GM18870 (cell line): ENCODE data around the gene TSKU.
"Not testable (repeated sequence)": the region's sequence is repeated elsewhere in the genome, so short reads cannot be mapped to it uniquely, and the experiment has no call there.

ENCODE experiments used
- ATAC-seq: cut with Tn5 transposase; IDR thresholded peaks from one replicate; pipeline ENCODE4 v1.9.1; 2021; ENCODE audit warnings: moderate library complexity; ENCODE audit not compliant: unreplicated experiment

The TSKU gene

DNA sequence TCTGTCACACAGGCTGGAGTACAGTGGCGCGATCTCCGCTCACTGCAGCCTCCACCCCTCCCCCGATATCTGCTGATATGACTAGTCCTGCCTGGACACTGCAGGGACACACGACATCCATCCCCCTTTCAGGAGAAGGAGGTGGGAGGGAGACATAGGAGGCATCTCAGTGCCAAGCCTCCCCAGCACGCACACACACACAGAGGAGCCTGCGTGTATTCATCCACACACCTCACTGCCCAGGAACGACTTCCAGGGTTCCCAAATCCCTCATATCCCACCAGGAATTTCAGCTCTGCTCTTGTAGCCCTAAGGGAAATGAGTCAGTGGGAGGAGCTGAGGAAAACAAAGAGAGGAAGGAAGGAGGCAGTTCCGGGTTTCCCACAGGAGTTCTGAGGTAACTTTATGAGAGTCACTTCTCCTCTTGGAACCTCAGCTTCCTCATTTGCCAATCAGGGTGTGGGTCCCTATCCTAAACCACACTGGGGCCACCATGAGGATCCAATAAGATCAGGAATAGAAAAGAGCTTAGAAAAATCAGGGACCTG lies 40.4 kb downstream of the TSKU start:
- ATAC-seq, result no peak

DNA sequence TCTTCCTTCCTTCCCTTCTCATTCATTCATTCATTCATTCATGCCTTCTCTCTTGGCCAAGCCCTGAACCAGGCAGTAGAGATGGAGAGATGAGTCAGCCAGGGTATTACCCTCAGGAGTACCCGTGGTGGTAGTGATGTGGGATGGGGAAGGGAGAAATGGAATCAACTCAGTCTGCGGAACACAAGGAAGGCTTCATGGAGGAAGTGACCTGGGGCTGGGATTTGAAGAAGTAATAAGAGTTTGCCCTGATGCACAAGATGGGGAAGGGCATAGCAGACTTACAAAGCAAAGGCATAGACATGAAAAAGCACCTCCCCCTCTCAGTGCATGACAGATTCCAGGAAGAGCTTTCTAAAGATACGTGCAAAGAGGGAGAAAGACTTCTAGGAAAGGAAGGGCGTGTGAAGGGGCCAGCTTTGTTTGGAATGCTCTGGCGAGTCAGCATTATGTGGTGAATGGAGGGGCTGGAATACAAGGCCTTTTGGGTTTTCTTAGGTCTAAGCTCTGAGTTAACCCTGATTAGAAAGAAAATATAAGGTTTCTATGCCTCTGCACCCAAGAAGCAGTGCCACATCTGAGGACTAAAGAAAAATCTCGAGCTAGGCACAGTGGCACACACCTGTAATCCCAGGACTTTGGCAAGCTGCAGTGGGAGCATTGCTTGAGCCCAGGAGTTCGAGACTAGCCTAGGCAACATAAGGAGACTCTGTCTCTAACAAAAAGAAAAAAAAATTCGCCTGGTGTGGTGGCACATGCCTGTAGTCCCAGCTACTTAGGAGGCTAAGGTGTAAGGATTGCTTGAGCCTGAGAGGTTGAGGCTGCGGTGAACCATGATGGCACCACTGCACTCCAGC lies 41.2 kb downstream of the TSKU start:
- no peak for ATAC-seq

DNA sequence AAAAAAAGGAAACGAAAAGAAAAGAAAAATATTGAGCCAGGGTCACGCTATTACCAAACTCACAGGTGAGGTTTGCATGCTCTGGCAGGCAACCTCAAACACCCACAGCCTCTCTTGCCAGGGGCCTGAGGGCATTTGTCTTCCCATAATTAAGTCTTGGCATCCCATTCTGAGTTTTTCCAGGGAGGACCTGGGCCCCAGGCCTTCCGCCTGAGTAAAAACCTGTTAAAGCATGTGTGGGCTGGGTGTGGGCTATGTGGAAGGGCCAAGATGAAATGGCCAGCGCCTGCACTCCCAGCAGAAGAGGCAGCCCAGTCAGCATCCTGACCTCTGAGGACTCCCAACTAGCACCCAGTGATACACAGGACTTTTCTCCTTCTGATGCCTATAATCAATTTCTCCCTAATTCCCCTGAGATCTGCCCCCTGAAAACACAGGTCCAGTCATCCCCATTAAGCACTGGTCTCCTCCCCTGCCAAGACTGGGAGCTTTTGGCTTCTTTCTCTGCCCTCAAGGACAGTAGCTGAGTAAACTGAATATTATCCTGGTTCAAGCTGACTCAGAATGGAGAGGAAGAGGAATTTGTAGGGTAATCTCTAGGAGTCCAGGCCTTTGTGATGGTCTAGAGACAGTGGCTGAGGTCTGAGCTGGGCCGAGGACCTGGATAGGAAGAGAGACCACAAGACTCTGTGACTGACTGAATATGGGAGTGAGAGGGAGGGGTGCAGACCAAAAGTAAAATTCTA lies 42.0 kb downstream of the TSKU start:
- no peak for ATAC-seq

DNA sequence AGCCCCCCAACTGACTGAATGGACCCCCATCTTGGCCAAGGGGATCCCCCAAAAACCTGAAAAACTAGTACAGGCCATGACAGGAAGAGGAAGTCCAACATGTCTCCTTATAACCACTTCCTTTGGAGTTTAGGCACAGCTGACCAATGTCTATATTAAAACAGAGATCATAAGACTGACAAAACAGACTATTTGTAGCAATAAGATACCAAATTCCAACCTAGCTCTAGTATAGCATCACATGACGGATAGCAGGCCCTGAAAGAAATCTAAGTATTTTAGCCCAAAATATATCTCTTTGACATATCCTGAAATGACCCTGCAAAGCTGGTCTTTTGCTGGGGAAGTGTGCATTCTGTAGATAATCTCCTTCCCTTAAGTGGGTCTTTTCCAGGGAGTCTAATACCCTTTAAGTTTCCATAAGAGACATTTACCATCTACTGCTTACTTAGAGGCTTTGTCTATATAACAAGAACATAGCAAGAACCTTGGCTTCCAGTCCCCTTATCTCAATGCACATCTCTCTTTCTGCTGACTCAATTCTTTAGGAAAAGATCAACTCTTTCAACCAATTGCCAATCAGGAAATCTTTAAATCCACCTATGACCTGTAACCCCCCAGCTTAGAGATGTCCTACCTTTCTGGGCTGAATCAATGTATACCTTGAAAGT lies 42.7 kb downstream of the TSKU start:
- no peak for ATAC-seq

DNA sequence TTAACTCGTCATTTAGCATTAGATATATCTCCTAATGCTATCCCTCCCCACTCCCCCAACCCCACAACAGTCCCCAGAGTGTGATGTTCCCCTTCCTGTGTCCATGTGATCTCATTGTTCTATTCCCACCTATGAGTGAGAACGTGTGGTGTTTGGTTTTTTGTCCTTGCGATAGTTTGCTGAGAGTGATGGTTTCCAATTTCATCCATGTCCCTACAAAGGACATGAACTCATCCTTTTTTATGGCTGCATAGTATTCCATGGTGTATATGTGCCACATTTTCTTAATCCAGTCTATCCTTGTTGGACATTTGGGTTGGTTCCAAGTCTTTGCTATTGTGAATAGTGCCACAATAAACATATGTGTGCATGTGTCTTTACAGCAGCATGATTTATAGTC lies 43.4 kb downstream of the TSKU start:
- not testable (repeated sequence) for ATAC-seq

DNA sequence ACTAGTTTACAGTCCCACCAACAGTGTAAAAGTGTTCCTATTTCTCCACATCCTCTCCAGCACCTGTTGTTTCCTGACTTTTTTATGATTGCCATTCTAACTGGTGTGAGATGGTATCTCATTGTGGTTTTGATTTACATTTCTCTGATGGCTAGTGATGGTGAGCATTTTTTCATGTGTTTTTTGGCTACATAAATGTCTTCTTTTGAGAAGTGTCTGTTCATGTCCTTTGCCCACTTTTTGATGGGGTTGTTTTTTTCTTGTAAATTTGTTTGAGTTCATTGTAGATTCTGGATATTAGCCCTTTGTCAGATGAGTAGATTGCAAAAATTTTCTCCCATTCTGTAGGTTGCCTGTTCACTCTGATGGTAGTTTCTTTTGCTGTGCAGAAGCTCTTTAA lies 43.8 kb downstream of the TSKU start:
- not testable (repeated sequence) for ATAC-seq

DNA sequence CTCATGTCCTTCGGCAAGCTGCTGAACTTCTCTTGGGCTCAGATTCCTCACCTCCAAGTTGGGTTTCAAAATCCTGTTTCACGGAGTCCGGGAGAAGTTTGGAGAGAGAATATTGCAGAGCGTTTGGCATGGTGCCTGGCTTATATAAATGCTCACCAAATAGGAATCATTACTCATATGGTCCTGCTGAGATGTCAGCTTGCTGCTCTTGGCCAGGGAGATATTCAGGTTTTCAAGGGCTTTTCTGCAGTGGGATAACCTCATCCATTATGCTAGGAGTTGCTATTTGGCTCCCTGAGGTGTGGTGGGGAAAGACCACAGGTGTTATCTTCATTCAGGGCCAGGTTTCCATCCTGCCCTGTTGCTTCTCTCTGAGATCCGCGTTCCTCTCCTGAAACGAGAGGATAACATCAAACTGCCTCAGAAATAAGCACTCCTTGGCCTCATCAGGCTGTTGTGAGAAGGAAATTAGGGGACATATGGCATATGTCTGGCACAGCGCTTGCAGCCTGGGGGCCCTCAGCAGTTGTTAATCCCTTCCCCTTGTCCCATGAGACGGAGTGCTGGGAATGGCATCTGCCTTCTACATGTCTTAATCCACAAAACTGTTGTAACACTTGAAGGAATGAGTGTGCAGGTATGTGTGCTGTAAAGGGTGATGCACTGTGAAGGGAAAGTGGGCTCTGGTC lies 47.6 kb downstream of the TSKU start:
- ATAC-seq, result no peak

DNA sequence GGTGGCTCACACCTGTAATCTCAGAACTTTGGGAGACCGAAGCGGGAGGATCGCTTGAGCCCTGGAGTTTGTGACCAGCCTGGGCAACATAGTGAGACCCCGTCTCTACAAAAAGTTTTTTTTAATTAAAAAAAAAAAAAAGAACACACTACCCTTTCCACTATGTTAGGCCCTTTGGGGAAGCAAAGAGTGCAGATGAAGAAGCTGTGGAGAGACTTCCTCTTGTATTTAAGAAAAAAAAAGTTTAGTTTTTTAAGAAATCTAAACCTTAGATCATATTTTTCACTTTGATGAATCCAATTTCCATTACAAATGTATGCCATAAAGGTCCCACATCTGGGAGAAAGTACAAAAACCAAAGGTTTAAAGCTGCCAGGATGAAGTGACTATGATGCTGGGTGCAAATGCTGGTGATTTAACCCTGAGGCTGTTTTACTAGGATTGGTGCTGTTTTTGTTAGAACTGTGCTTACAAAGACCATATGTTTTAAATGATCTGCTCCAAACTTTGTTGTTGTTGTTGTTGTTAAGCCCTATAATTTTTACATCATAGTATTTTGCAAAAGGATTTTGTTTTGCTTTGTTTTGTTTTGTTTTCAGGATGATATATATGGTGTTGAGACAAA lies 48.6 kb downstream of the TSKU start:
- no peak for ATAC-seq

DNA sequence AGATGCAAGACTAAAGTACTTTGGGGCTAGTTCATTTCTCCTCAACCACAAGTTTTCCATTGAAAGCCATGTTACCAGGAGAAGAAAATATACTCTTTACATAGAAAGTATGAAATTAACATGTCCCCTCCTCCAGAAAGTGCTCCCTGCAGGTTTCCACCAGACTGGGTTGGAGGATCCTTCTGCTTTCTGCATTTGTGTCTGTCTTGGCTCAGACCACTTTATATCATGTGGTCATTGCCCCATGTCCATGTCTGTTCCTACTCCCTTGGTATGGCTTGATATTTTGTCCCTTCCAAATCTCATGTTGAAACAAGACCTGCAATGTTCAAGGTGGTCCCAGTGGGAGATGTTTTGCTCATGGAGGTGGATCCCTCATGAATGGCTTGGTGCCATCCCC lies 49.2 kb downstream of the TSKU start:
- ATAC-seq, result no peak

DNA sequence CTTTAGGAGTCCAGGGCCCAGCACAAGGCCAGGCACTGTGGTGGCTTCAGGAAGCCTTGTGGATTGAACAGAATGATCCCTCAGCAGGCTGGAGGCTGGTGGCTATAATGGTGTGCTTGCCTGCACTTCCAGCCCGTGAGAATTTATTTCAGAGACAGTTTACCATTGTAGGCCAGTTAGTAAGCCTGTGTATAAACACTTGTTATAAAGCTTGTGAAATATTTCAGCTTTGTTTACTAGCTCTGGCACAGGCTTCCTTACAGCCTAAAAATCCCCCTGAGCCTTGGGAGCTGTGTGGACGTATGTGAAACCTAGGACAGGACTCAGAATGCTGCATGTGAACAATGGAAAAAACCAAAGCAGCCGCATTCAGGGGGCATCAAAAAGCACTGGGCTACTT lies 51.0 kb downstream of the TSKU start:
- ATAC-seq, result no peak

DNA sequence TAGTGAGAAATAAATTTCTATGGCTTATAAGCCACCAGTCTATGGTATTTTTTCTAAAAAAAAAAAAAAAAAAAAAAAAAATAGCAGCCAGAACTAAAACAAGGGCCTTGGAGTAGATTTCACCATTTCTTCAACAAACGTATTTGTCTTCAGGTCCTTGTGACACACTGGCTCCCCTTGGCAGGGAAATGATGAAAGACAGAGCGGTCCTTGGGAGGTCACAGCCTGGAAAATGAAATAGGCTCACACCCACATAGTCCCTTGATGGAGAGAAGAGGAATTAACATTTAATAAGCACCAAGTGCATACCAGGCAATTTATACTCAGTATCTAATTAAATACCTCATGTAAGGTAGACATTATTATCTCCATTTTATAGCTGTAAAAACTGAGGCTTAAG lies 51.9 kb downstream of the TSKU start:
- no peak for ATAC-seq

DNA sequence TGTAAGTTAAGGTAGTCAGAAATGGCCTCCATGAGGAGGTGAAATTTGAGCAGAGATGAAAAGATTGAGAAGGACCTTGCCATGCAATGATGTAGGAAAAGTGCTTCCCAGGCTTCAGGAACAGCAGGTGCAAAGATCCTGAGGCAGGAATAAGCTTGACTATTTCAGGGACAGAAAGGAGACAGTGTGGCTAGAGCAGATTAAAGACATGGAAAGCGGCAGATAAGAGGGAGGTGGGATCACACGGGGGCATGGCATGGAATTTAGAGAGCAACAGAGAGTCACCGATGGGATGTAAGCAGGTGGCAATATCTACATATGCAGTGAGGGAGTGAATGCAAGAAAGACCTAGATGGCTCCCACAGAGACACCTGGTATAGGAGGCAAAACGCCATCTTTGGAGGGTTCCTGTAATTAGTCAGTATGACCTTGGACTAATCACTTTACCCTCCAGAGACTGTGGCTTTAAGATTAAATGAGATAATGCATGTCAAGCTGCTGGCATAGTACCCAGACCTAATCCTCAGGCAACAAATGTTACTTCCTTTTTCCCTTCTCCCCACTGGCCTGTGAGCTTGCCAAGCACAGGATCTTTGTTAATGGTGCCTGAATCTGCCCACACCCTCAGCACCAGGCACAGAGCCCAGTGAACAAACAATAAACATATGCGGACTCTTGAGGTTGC lies 52.9 kb downstream of the TSKU start:
- no peak for ATAC-seq

DNA sequence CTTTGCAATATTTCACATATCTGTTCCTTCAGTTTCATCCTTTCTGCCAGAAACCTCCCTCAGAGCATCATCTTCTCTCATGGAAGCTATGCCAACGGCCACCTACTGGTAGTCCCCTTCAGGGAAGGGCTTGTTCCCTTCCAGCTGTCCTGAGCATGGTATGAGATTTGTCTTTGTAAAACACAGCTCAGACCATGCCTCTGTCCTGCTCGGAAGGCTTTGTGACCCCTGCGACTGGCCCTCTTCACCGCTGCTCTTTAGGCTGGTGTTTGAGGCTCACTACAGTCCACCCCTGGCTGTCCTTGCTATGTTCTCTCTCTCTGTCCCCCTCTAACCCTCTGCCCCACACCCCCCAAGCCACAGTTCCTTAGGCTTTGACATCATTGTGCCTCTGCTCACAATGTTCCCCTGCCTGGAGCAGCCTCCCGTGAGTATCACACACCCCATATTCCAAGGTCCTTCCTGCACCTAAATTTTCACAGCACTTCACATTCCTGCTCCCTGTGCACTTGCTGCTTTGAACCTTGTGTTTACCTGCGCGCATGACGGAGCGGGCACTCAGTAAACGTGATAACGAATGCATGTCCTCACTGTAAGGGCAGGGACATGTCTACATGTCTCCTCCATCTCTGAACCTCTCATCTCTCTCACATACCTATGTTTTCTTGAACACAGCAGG lies 53.6 kb downstream of the TSKU start:
- ATAC-seq, result no peak

DNA sequence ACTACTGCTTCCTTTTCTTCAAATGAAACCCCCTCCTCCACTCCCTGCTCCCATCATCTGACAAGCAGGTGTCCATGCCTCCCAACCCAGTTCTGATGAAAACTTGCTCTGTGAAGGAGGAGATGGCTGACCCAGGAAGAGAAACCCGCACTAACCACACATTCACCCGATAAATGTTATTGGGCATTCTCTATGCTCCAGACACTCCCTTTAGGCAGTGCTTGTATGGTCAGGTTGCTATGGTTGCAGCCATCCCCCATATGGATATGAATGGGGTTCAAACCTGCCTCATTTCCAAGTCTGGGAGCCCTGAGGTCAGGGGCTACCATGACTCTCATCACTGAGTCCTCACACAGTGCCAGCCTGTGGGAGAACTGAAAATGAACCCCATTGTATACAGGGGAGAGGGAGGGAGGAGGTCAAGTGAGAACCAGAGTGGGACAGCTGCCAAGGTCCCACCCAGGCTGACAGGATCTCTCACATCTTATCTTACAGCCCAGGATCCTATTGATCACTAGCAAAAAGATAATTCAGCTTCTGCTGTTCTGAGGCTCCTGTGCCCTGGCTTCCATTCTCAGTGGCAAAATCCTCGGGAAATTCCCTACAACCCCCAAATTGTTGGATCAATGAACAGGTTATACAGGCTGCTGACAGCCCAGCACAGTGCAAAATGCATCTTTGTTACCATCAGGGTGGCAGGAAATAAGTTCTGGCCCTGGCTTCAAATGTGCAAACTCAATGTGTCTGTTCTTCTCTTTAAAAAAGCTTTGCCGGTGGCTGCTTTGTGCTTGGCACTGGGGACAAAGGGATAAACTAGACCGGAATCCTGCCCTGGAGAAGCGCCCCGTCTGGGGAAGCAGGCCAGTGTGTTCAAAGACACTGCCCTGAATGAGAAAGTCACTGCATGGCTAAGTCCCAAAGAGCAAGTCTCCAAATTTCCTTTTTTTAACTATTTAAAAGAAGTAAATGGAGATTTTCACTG lies 54.8 kb downstream of the TSKU start:
- ATAC-seq, result no peak

DNA sequence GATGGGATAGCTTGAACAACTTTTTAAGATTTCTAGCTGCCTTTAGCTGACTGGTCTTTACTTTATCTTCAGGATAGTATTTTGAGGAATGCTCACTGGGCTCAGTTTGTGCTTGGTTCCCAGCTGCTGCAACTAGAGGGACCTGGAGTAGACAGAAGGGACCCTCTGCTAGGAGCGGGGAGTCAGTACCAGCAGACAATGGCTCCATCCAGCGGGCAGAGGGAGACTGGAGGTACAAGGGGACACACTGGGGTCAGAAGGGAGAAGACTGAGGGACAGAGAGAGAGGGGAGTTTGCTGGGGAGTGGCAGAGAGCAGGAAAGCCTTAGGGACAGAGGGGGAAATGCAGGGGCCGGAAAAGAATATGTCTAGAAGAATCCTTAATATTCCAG lies 55.5 kb downstream of the TSKU start:
- no peak for ATAC-seq

DNA sequence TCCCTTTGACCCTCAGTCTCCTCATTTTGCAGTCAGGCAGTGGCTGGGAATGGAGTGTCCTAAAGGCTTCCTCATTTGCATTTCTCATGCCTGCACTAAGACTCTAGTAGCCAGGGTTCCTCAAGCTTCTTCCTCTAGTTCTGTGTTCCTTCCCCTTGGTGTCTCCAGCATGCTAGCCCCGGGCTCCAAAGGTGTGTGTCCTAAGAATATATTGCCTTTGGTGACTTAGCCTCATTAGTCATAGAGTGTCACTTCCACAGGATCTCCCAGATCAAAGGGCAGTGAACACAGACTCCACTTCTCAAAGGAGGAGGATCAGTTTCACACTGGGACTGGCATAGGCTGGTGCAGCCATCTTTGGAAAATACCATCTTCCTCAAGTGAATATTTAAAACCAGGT lies 56.2 kb downstream of the TSKU start:
- no peak for ATAC-seq

DNA sequence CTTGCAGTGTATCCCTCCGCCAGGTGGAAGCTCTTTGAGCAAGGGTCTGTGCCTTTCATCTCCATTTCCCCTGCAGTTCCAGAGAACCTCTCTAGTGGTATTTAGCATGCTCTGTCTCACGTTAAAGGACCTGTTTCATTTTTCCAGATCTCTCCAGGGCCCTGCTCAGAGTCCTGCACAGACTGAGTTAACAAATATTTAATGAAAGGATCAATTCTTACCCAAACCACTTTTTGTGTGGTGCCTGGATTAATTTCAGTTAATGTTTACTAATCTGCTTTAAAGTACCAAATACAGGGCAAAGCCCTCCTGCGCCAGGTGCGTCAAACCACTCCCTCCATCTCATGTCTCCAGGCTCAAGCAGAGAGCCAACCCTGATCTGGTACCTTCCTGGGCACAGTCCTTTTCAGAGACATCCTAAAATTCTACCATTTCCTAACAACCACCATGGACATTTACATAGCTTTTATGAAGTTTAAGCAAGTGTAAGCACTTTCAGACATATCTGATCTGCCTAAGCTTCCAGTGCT lies 58.8 kb downstream of the TSKU start:
- ATAC-seq, result no peak

DNA sequence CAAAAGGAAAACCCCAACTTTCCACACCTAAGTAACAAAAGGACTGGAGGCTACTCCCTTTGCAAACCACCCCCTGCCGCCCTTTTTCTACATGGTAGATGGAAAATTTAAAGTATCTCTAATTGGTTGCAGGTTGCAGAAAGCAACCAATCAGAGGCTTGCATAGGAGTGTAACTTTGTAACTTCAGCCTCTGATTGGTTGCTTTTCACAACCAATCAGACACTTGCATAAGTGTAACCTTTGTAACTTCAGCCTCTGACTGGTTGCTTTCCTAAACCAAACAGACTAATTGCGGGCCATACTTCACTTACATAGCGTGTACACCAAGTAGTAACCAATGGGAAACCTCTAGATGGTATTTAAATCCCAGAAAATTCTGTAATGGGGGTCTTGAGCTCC lies 60.8 kb downstream of the TSKU start:
- ATAC-seq, result no peak
